ENCODE measurements around the gene FOXO4.
"Not testable (repeated sequence)": the region's sequence is repeated elsewhere in the genome, so short reads cannot be mapped to it uniquely, and the experiment has no call there.

FOXO4 gene, protein sequence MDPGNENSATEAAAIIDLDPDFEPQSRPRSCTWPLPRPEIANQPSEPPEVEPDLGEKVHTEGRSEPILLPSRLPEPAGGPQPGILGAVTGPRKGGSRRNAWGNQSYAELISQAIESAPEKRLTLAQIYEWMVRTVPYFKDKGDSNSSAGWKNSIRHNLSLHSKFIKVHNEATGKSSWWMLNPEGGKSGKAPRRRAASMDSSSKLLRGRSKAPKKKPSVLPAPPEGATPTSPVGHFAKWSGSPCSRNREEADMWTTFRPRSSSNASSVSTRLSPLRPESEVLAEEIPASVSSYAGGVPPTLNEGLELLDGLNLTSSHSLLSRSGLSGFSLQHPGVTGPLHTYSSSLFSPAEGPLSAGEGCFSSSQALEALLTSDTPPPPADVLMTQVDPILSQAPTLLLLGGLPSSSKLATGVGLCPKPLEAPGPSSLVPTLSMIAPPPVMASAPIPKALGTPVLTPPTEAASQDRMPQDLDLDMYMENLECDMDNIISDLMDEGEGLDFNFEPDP

GRCh38 chrX:71095555-71095980 is at the start of gene FOXO4:
FOXO4 (plus strand) TSS chrX:71095851; CDS start chrX:71096529, 678 bp downstream.
- peak; percentile 73 for DNase-seq (ENCODE audit: low read depth, low spot score)

DNA sequence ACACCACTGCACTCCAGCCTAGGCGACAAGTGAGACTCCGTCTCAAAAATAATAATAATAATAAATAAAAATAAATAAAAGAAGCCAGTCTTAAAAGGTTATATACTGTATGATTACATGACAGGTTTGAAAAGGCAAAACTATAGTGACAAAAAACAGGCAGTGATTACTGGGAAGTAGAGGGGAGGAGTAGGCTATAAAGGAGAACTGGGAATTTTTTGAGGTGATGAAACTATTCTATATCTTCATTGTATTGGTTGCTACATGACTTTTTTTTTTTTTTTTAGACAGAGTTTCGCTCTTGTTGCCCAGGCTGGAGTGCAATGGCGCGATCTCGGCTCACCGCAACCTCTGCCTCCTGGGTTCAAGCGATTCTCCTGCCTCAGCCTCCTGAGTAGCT is 47.8 kb upstream of the FOXO4 start:
- DNase-seq (ENCODE audit: low read depth, low spot score) = not testable (repeated sequence)

DNA sequence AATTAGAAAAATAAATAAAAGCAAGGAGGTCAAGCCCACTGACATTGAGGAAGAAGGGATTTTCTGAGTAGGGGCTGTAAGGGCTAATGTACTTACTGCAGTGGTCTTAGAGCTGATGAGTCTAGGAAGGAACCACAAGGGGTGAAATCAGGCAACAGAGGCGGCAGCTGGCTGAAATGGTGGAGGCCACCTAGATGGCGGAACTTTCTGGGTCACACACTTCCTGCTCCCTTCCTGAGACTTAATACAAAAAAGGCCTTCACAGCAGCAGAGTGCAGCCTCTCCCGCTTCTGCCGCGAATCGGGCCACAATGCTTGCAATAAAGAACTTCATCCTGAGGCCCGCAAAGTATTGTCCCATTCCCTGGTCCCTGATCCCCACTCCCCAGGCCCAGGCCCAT is 42.9 kb upstream of the FOXO4 start:
- DNase-seq (ENCODE audit: low read depth, low spot score) = no peak

- no peak for DNase-seq (ENCODE audit: low read depth, low spot score)
Observed at GRCh38 chrX:71053217-71053621, 42.4 kb upstream of the FOXO4 start.

GRCh38 chrX:71056867-71057266 is 38.8 kb upstream of the FOXO4 start:
- no peak for DNase-seq (ENCODE audit: low read depth, low spot score)

- no peak for DNase-seq (ENCODE audit: low read depth, low spot score)
Observed at GRCh38 chrX:71057848-71058530, 37.7 kb upstream of the FOXO4 start.

DNA sequence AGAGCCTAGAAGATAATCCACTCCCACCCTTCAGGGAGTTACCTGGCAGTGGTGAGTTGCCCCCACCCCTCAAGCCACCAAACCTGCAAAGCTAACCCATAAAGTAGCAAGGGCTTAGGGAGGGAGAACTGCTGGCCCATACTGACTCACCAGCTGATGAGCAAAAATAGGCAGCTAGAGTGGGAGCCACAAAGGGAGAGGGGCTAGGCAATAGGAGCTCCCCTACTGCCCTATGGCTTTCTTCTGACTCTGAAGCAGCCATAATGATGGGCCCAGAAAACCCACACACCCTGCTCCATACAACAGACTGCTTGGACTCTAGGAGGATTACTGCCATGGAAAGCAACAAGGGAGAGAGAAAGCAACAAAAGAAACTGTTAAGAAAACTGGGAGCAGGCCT is 35.5 kb upstream of the FOXO4 start:
- DNase-seq (ENCODE audit: low read depth, low spot score) = no peak

DNA sequence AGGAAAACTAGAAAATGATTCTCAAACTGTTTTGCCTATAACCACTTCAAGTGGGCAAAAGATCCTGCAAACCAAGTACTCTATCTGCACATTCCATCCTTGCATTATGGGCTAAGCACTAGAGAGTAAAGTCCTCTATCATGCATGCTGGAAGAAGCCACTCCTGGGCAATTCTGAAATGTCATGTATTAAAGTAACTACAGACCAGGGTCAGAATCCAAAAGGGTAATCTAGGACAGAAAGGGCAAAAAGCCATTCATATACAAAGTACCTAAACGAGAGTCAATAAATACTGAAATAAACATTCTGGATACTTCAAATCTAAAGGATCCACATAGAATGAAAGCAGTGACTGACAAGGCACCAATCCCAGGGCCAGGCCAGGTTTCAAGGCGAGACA is 28.6 kb upstream of the FOXO4 start:
- DNase-seq (ENCODE audit: low read depth, low spot score) = no peak

GRCh38 chrX:71067712-71068043 is 28.0 kb upstream of the FOXO4 start:
- DNase-seq (ENCODE audit: low read depth, low spot score) = no peak

- DNase-seq (ENCODE audit: low read depth, low spot score) = peak; percentile 66
Observed at GRCh38 chrX:71068044-71068918, 27.4 kb upstream of the FOXO4 start, which contains the start of gene SNX12. SNX12 (minus strand) TSS chrX:71068334; CDS start chrX:71068306, 28 bp downstream.

DNA sequence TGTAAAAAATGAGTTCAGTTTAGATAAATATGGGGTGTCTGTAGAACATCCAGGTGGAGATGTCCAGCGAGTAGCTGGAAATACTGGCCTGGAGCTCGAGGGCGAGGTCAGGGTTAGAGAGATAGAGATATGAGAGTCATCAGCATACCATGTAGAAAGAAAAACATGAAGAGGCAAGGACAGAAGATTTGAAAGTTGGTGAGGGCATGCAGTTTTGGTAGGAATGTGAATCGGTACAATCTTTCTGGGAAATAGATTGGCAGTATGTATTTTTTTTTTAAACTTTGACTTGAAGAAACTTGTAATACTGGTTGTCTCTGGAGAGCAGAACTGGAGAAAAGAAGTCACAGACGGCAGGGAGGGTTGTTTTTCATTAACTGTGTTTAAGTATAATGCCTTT is 25.1 kb upstream of the FOXO4 start:
- no peak for DNase-seq (ENCODE audit: low read depth, low spot score)

GRCh38 chrX:71081330-71082123 is 14.1 kb upstream of the FOXO4 start:
- no peak for DNase-seq (ENCODE audit: low read depth, low spot score)

- no peak for DNase-seq (ENCODE audit: low read depth, low spot score)
Observed at GRCh38 chrX:71082124-71082647, 13.5 kb upstream of the FOXO4 start.

- no peak for DNase-seq (ENCODE audit: low read depth, low spot score)
Observed at GRCh38 chrX:71082822-71083221, 12.8 kb upstream of the FOXO4 start.

DNA sequence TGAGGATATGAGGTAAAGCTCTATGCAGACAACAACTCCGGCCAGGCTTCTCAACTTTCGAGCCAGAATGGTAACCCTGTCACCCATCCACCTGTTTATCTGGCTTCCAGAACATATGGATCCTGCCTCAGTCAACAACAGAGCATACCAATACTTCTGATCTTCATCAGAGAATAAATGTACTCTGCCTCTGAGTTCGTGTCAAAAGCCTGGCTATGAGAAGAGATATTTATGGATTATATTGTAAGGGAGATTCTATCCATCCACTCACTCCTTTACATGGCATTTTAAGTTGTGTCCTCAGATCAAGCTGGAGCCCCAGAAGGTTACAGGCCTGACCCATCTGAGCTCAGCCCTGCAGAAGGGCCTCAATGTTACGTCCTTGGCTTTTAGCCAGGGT is 9.8 kb upstream of the FOXO4 start:
- no peak for DNase-seq (ENCODE audit: low read depth, low spot score)

DNA sequence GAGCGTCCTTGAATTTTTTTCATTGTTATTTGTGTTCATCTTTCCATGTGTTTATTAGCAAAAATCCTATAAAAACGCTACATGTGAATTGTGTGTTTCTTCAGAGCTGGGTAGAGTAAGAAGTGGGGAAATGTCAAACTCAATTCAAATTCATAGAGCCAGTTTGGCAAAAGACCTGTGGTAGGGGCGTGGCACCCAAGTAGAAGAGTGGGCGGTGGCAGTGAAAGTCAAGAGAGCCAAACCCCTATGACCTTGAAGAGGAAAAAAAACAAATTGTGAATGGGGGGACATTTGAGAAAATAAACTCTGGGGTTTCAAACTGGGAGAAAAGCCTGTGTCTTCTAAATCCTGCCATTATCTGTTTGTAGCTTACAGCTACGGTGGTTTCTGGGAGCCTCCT is 4.4 kb upstream of the FOXO4 start:
- no peak for DNase-seq (ENCODE audit: low read depth, low spot score)

DNA sequence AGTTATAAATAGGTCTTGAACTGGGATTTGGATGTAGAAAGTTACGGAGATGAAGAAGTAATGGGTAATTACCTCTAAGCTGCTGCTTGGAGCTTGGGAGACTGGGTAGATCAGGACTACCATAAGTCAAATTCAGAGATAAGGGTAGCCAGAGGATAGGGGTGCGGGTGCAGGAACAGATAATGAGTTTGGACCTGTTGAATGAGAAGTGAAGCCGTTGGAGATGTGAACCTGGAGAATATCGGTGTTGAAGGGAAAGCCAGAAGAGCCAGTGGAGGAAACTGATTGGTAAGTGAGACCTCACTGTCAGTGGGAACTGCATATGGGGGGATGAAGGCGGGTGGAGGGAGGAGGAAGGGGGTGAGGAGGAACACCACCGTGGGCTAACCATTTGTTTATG is 618 bp upstream of the FOXO4 start:
- no peak for DNase-seq (ENCODE audit: low read depth, low spot score)

- DNase-seq (ENCODE audit: low read depth, low spot score) = peak; percentile 24
Observed at GRCh38 chrX:71095981-71096759, 519 bp downstream of the FOXO4 start.

- no peak for DNase-seq (ENCODE audit: low read depth, low spot score)
Observed at GRCh38 chrX:71096760-71097032, 1.0 kb downstream of the FOXO4 start.

DNA sequence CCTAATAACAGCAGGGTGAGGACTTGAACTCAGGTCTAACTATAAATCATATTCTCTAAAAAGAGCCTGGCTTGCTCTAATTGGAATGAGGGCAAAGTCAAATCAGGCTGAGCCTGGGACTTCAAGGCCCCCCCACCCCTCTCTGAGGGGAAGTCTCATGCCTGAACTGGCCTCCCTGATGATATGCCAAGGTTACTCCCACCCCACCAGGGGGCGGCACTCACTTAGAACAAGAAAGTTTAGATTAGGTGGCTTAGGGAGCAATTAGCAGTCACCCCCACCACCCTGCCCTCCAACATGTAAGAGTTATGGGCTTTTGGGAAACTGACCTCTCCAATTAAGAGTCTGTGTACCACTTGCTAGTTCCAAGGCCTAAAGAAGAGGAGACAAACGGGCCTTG is 2.7 kb downstream of the FOXO4 start:
- DNase-seq (ENCODE audit: low read depth, low spot score) = peak; percentile 49

Measured in activated naive CD8-positive, alpha-beta T cell treated with anti-CD3 and anti-CD28 coated beads, Interleukin-2, amount 50 U/mL, for 16 hours (primary cell).